Head of caudate nucleus (tissue), 42 donors: ENCODE measurements around the gene CLTA.
"Not testable (repeated sequence)": the region's sequence is repeated elsewhere in the genome, so short reads cannot be mapped to it uniquely, and the experiment has no call there.

Source experiments
- DNase-seq, 42 donors: peaks; one replicate each; pipeline versions ENCODE4 v3.0.0 to v3.0.0-alpha.2; 2020 to 2021; ENCODE audit warnings: mixed read lengths in 7 of 42
- intact Hi-C: fragments of 100-400 bp; cut with DNase I; formaldehyde crosslinking; loops from one replicate; pipeline ENCODE4 v1.15.0; 2022

CLTA gene

DNA sequence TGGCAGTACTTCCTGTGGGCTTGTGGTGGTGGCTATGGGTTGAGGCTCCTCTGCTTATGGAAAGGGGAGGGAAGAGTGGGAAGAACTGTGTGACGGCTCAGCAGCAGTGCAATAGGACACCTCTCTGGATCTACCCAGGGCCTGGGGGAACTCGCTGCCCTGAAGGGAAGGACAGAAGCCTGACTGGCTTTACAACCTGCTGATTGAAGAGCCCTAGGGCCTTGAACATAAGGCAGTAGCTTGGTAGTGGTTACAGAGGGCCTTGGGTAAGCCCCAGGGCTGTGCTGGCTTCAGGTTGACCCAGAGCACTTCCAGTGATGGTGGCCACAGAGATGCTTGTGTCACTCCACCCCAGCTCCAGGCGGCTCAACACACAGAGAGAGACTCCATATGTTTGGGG is 16.0 kb upstream of the CLTA start:
- intact Hi-C loops, result no loop called here
- DNase-seq, result peak in 1 of 42 donors; percentile 9

DNA sequence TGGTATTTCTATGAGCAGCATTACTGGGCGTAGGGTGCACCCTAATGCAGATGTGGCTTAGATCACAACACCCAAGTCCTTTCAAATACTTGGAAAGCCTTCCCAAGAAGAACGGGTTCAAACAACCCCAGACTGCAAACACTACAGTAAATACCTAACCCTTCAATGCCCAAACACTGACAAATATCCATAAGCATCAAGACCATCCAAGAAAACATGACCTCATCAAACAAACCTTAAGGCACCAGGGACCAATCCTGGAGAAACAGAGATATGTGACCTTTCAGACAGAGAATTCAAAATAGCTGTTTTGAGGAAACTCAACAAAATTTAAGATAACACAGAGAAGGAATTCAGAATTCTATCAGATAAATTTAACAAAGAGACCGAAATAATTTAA is 15.5 kb upstream of the CLTA start:
- intact Hi-C loops, DNase-seq: not testable (repeated sequence)

DNA sequence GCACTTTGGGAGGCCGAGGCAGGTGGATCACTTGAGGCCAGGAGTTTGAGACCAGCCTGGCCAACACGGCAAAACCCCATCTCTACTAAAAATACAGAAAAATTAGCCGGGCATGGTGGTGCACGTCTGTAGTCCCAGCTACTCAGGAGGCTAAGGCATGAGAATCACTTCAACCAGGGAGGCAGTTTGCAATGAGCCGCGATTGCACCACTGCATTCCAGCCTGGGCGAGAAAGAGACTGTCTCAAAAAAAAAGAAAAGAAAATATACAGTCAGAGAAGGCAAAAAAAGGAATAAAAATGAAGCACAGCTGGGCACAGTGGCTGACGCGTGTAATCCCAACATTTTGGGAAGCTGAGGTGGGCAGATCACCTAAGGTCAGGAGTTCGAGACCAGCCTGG is 14.2 kb upstream of the CLTA start:
- DNase-seq, result peak in 1 of 42 donors; percentile 1
- intact Hi-C loops, result not testable (repeated sequence)

DNA sequence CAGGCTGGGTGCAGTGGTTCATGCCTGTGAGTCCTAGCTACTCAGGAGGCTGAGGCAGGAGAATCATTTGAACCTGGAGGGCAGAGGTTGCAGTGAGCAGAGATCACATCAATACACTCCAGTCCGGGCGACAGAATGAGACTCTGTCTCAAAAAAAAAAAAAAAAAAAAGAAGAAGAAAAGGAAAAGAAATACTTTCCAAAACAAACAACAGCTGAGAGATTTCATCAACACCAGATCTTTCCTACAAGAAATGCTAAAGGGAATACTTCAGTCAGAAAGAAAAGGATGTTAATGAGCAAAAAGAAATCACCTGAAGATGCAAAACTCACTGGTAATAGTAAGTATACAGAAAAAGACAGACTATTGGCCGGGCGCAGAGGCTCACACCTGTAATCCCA is 13.2 kb upstream of the CLTA start:
- intact Hi-C loops, result no loop called here
- DNase-seq, result no peak

DNA sequence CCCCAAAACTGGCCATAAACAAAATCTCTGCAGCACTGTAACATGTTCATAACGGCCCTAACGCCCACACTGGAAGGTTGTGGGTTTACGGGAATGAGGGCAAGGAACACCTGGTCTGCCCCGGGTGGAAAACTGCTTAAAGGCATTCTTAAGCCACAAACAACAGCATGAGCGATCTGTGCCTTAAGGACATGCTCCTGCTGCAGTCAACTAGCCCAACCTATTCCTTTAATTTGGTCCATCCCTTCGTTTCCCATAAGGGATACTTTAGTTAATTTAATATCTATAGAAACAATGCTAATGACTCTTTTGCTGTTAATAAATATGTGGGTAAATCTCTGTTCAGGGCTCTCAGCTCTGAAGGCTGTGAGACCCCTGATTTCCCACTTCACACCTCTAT is 10.5 kb upstream of the CLTA start:
- intact Hi-C loops, DNase-seq: not testable (repeated sequence)

DNA sequence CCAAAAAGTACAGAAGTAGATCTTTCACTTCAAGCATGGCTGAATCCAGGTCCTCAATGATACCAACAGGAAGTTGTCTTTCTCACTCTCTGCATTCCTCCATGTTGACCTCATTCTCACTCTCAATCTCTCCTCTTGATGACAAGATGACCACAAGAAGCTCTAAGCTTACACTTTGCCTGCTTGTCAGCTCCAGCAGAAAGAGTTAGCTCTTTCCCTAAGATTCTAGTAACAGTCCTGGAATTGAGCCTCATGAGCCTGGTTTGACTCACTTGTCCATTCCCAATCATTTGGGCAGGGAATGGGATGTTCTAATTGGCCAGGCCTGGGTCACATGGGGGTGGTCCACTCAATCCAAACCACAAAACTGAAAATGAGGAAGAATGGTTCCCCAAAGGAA is 3.3 kb upstream of the CLTA start:
- DNase-seq, result no peak
- intact Hi-C loops, result no loop called here

DNA sequence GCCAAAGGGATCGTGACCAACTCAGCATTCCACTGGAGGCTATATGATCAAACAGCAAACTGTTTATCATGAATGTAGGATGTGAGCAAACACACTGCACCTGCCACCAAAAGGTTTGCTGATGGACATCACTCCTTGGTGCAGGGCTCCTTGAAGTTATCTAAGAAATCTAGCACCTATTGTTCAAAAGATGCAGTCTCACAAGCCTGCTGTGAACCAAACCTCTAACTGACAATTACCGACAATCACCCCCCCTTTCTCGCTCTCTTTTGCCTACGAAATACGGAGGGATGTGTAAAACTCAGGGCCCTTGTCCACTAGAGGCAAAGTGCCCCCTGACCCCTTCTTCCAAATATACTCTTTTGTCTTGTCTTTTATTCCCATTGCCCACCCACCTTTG is 2.5 kb upstream of the CLTA start:
- no peak for DNase-seq
- intact Hi-C loops, result loop anchor here (2.0 kb wide), 1 partner anchor 141 kb away; no protein-coding TSS in a partner anchor

DNA sequence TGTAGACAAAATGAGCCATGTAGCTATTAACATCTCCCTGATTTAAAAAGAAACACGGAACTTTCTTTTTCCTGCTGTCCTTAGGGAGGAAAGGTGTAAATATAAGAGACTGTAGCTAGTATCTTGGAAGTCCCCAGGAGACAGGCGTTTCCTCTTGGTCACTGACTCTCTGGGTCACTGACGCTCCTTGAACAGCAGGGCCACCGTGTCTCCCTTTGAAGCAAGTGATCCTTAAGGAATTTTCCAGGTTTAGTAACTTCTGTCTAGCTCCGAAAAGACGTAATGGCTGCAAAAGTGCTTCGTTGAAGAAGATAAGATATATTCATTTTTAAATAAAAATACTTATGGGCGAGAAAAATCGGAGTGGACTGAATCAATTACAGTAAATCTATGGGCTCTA is 745 bp upstream of the CLTA start:
- intact Hi-C loops, result loop anchor here (2.0 to 5.0 kb wide), 3 partner anchors 69 to 212 kb away; partner anchors contain the start of genes GNE and RNF38
- peak in 2 of 42 donors; percentile 17 to 43 for DNase-seq

DNA sequence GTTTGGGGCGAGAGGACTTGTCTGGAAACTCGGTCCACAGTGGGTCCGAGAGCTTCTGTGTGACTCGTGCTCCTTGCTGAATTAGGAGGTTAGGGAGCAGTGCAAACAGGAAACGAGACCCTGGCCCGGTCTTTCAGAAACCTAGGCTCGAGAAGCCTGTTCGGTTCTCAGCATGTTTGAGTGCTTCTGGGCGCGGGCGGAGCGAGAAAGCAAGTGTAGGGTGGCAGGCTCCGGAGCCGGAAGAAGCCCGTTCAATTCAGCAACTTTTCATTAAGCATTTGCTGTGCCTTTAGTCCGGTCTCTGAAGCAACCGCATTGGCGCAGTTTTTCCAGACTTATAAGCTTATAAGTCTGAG is 547 bp downstream of the CLTA start:
- DNase-seq, result peak in 35 of 42 donors; percentile 20 to 72 (median 44)
- intact Hi-C loops, result loop anchor here (2.0 to 5.0 kb wide), 2 partner anchors 68 to 211 kb away; partner anchors contain the start of genes GNE and RNF38

DNA sequence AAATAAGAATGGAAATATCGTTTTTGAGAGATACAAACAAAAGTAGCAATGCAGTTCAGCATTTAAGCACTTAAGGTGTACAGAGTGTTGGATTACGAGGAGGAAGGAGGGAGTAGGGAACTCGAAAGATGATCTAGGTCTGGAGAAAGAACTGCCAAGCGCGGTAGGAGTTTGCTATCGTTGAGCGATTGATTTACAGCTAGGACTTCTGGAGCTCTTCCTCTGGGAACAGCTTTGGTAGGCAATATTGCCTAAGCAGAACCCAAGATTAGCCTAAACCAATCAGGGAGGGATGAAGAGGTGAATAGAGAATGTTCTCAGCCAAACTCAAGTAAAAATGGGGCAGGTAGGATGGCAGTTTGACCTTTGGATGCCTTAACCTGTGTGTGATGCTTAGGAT is 965 bp downstream of the CLTA start:
- DNase-seq, result peak in 1 of 42 donors; percentile 1
- intact Hi-C loops, result loop anchor here (2.0 to 5.0 kb wide), 2 partner anchors 67 to 211 kb away; partner anchors contain the start of genes GNE and RNF38

DNA sequence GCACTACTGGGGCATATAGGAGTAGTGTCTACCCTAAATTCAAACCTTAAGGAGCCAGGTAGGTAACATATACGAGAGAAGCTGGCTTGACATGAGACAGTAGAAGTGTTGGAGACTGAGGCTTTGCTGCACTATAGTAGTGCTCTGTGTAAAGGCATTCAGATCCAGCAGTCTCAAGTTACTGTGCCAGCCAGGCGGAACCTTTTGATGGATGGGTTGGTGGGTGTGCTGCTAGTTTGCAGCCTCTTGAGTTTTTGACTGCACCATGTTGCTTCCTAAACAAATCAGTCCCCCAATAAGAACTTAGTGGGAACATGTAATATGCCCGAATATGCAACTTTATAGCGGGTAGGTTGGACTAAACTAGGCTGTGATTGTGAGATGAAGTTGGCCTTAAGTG is 1.5 kb downstream of the CLTA start:
- DNase-seq, result no peak
- intact Hi-C loops, result loop anchor here (5.0 kb wide), 1 partner anchor 210 kb away; the partner anchor contains the start of gene RNF38

DNA sequence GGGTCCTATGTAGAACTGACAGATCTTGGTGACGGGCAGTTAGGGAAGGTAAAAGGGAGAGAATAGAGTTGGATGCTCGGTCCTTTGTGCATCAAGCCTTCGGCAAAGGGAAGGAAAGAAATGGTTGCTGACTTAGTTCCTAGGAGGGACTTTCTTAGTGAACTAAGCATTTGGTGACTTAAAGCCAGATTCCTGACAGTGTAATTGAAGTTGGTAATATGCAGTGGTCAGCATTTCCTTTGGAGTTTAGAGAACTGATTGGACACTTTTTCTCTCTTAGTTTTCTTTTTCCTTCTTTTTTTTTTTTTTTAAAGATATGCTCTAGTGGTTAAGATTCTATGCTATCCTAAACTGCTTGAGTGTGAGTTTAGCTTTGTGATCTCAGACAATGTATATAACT is 2.3 kb downstream of the CLTA start:
- intact Hi-C loops, result loop anchor here (5.0 kb wide), 1 partner anchor 209 kb away; the partner anchor contains the start of gene RNF38
- DNase-seq, result no peak

DNA sequence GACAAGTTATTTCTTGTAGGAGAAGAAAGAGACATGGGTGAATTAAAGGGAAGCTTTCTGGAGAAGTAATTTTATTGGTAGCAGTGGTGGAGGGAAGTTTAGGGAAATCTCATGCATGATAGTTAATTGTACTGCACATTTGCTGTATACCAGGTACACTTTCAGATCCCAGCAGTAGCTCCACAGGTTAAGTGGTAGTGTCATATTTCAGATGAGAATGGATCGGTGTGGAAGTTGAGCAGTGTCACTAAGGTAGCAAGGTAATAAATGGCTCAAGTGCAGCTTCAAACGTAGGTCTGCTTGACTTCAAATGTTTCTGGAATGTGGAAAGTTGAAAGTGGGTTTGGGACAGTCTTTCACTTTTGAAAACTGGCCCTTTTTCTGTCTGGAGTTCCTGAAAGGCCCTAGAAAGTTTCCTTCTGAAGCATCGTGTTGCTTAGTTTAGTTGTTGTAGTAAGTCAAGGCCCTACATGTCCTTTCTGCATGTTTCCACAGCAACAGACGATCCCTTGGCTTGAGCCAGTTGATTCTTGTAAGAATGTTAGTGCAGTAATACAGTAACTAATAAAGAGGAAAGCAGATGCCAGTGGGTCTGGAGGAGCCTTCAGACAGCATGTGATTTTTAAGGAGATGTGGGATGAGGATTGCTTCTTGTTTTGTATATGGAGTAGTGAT is 3.7 kb downstream of the CLTA start:
- intact Hi-C loops, result loop anchor here (5.0 kb wide), 1 partner anchor 208 kb away; the partner anchor contains the start of gene RNF38

DNA sequence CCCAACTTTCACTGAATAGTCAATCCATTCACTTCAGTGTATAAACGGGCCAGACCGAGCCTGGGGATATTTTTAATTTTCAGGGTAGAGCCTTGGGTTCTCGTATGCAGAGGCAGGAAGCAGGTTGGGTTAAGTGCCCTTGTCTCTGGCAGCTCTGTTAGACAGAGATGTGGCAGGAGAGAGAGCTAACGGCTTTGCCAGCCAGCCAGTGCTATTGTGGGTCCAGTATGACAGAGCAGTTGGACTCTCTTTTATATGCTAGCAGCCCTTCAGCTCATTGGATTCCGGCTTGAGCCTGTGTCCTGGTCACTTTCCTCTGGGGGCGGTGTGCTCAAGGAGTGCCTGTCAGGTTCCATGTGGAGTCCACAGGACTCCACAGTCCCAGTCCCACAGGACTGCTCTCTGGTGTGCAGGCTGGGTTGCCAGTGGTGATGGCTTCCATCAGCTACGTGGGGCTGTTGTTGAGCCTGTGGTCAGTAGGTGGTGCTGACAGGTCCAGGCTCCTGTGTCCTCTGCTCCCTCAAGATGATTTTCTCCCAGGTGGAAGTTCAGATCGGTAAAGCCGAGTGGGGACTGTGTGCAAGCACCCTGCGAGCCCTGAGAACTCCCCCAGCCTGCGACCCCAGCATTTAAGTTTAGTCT is 14.3 kb downstream of the CLTA start:
- intact Hi-C loops, result no loop called here
- peak in 5 of 42 donors; percentile 4 to 39 (median 13) for DNase-seq

More for the DNA sequence above, 3.7 kb downstream of the CLTA start:
- no peak for DNase-seq

DNA sequence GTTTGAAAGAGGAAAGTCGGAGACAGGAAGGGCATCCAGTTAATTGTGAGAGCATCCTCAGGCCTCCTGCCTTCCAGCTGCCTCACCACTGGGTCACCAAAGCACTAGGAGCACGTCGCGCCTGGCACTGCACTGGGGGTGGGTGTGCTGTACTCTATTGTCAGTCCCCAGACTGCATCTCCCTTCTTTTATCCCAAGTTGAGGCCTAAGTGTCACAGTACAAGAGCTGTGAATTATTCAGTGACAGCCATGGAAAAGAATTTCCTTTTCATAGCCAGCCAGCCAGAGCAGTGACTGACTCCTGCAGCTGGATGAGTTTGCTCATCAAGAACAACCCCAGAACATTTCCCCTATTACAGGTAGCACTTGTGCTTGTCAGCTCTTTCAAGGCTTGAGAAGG is 16.3 kb downstream of the CLTA start:
- peak in 41 of 42 donors; percentile 38 to 82 (median 64) for DNase-seq
- intact Hi-C loops, result no loop called here

DNA sequence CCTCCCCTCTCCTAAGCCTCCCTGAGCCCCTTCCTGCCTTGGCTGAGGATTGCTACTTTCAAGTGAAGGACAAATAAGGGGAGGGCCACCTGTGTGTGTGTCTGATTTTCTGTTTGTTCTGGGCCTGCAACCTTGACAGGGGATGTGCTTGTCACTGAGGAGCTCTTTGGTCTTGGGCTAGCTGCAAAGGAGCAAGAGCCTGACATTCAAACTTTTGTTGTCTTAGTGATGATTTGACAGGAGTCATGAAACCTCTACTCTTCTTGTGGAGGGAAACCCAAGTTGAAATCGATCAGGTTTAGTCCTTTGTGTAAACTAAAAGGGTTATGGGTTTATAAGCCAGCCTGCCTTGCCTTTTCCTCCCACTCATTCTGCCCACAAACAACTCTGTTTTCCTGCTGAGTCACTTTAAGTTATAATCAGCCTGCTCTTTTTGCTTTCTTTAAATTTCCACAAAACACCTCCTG is 16.9 kb downstream of the CLTA start:
- intact Hi-C loops, result no loop called here
- DNase-seq, result no peak

DNA sequence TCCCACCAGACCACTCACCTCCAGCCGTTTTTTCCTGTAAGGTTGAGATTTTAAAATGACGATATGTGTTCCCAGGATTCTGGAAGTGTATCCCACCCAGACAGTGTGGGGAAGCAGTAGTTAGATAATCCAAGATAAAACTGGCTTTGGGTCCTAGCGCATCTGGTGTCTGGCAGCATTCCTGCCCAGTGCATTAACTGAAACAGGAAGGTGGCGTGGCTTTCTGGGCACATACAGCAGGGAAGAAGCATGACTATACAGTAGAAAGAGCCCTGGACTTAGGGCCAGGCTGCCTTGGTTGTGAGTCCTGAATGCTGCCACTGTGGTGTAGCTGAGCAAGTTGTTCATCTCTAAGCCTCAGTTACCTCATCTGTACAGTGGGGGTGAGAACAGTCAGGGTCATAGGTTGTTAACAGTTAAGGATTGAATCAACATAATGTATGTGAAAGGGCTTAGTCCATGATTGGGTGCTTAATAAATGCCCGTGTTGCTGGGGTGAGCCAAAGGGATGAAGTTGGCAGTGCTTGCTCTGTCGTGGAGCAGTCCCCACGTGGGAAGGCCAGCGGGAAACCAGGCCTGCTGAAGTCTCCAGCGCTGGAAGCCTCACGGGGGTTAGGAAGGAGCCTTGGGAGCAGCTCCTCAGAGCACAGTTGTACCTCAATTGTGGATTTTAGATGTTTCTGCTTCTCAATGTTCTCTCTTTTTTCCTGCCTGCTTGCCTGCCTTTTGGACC is 18.0 kb downstream of the CLTA start:
- peak in 3 of 42 donors; percentile 13 to 40 (median 25) for DNase-seq
- intact Hi-C loops, result no loop called here

DNA sequence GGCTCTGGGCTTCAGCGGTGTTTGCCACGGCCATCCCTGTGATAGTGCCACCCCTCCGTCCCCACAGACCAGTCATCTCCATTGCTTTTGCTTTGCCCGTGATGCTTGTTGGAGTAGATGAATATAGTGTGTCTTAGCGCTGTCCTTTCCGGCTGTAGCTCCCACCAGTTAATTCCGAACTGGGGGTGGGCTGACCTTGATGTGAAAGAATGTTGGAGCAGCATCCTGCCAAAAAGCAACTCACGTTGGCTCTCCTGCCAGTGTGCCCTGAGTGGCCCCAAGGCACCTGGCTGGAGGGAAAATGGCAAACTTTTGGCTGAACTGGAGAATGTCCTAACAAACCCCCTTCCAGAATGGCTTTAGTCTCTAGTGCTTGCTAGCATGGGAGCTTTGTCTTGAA is 20.0 kb downstream of the CLTA start:
- no peak for DNase-seq
- intact Hi-C loops, result no loop called here

DNA sequence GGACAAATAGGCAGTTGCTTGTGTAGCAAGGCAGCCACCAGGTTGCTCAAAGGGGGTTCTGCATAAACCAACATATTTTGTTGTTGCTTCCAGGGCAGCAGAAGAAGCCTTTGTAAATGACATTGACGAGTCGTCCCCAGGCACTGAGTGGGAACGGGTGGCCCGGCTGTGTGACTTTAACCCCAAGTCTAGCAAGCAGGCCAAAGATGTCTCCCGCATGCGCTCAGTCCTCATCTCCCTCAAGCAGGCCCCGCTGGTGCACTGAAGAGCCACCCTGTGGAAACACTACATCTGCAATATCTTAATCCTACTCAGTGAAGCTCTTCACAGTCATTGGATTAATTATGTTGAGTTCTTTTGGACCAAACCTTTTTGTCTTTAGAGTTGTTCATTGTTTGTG is 20.8 kb downstream of the CLTA start:
- peak in 3 of 42 donors; percentile 22 to 55 (median 39) for DNase-seq
- intact Hi-C loops, result no loop called here

DNA sequence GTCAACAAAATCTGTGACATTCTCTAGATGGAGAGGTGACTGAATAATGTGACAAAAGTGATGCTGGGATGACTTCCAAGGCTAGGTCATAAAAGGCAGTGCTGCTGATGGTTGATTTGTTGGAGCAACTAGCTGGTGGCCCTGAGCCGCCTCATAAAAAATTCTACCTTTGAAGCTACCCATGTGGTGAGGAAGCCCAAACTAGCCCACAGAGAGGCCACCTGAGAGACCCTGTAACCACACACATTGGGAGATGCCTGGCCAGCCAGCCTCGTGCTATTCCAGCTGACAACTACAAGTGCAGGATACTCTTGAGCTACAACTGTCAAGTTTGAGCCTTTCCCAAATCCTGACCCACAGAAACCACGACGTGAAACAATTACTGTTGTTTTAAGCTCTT is 22.7 kb downstream of the CLTA start:
- no peak for DNase-seq
- intact Hi-C loops, result no loop called here
